B cell (primary cell): ENCODE results near the gene DCHS2. TPM values are rescaled to one million over a fixed set of nuclear protein-coding genes. Genes with fewer than 3 reads are reported as not detected.

Source experiments
- ATAC-seq: fragments of 200-7000 bp; cut with Tn5 transposase; one replicate; pipeline ENCODE4 v1.10.0; 2021; ENCODE audit warnings: low read depth, mild to moderate bottlenecking, moderate number of reproducible peaks, moderate library complexity
- CTCF ChIA-PET: fragments of 350-600 bp; sonication (Branson Sonifier 250); formaldehyde crosslinking; loops from one replicate; lab custom pipeline; 2021; ENCODE audit warnings: antibody characterized with exemption, inconsistent platforms; lab: Charles Lee
- POLR2A ChIA-PET: fragments of 350-600 bp; sonication (Branson Sonifier 250); formaldehyde crosslinking; loops from one replicate; lab custom pipeline; 2021; ENCODE audit warnings: antibody characterized with exemption; lab: Charles Lee
- DNase-seq: peaks from one replicate; pipeline ENCODE4 v3.0.0; 2013
- H2AFZ ChIP-seq: 2 replicates; pipeline ENCODE4 v1.6.1; 2012; ENCODE audit warnings: mild to moderate bottlenecking, low read depth, low read length; ENCODE audit not compliant: insufficient read depth, poor library complexity, severe bottlenecking
- H3K27ac ChIP-seq, 2 donors: 1 replicate in 1 of 2; 2 replicates in 1 of 2; pipeline ENCODE4 v1.5.1; 2012 to 2013; ENCODE audit warnings: low read length in 2 of 2, mild to moderate bottlenecking in 2 of 2, moderate library complexity in 1 of 2
- H3K27me3 ChIP-seq, 4 experiments: fragments of 200-600 bp in 1 of 4; sonication (generic) in 1 of 4; replicated peaks in 1 of 4; 1 replicate in 2 of 4; 2 replicates in 2 of 4; pipeline versions ENCODE4 v1.6.1 to v1.7.0; 2013 to 2016; ENCODE audit warnings: low read length in 3 of 4, mild to moderate bottlenecking in 2 of 4, mixed read lengths in 1 of 4, moderate library complexity in 1 of 4; ENCODE audit not compliant: insufficient read depth in 4 of 4, control insufficient read depth in 3 of 4; ENCODE audit errors: control extremely low read depth in 1 of 4
- H3K36me3 ChIP-seq, 2 experiments: replicated peaks in 1 of 2; 1 replicate in 1 of 2; 2 replicates in 1 of 2; pipeline versions ENCODE4 v1.6.1 to v1.7.1; 2013; ENCODE audit warnings: low read length in 1 of 2; ENCODE audit not compliant: insufficient read depth in 2 of 2, control insufficient read depth in 1 of 2; ENCODE audit errors: control extremely low read depth in 1 of 2, extremely low read depth in 1 of 2
- H3K4me1 ChIP-seq, 2 donors: fragments of 200-600 bp in 1 of 2; sonication (generic) in 1 of 2; 1 replicate in 1 of 2; 2 replicates in 1 of 2; pipeline versions ENCODE4 v1.5.1 to v1.6.1; 2013 to 2017; ENCODE audit warnings: low read length in 2 of 2; ENCODE audit not compliant: control insufficient read depth in 2 of 2, insufficient read depth in 2 of 2
- H3K4me2 ChIP-seq: replicated peaks from 2 replicates; pipeline ENCODE3; 2012; ENCODE audit warnings: mild to moderate bottlenecking, low read depth, low read length; ENCODE audit not compliant: poor library complexity, severe bottlenecking
- H3K4me3 ChIP-seq, 5 experiments: fragments of 200-600 bp in 1 of 5; sonication (generic) in 1 of 5; 1 replicate in 3 of 5; 2 replicates in 2 of 5; pipeline versions ENCODE4 v1.5.1 to v1.7.0; 2011 to 2016; ENCODE audit warnings: low read length in 4 of 5, mild to moderate bottlenecking in 4 of 5, low read depth in 2 of 5, control low read depth in 1 of 5, moderate library complexity in 1 of 5; ENCODE audit not compliant: insufficient read depth in 1 of 5; ENCODE audit errors: control extremely low read depth in 1 of 5, extremely low read depth in 1 of 5
- H3K79me2 ChIP-seq: fragments of 200-600 bp; sonication (generic); one replicate; pipeline ENCODE4 v1.6.0; 2016; ENCODE audit warnings: low read length; ENCODE audit not compliant: control insufficient read depth, insufficient read depth
- H3K9ac ChIP-seq: fragments of 200-600 bp; sonication (generic); 2 replicates; pipeline ENCODE4 v1.6.1; 2017; ENCODE audit warnings: mild to moderate bottlenecking, low read length, moderate library complexity
- H3K9me3 ChIP-seq, 3 donors: one replicate each; pipeline versions ENCODE4 v1.6.1 to v1.7.1; 2013; ENCODE audit warnings: low read length in 2 of 3; ENCODE audit not compliant: control insufficient read depth in 2 of 3, insufficient read depth in 1 of 3; ENCODE audit errors: control extremely low read depth in 1 of 3
- H4K20me1 ChIP-seq: 2 replicates; pipeline ENCODE4 v1.6.0; 2012; ENCODE audit warnings: mild to moderate bottlenecking, low read length; ENCODE audit not compliant: insufficient read depth, control insufficient read depth, poor library complexity, severe bottlenecking
- H3K27ac Mint-ChIP-seq: one replicate; pipeline ENCODE4 v1.8.0; 2021; ENCODE audit warnings: mixed read lengths
- H3K27me3 Mint-ChIP-seq: one replicate; pipeline ENCODE4 v1.8.0; 2021; ENCODE audit warnings: mixed read lengths
- H3K4me1 Mint-ChIP-seq: one replicate; pipeline ENCODE4 v1.8.0; 2021; ENCODE audit warnings: mixed read lengths
- H3K4me3 Mint-ChIP-seq: one replicate; pipeline ENCODE4 v1.8.0; 2021; ENCODE audit warnings: mixed read lengths
- H3K9me3 Mint-ChIP-seq: one replicate; pipeline ENCODE4 v1.8.0; 2022; ENCODE audit warnings: mixed read lengths; ENCODE audit not compliant: insufficient read depth
- EZH2 ChIP-seq: IDR thresholded peaks from 2 replicates; pipeline ENCODE4 v1.6.1; 2012; ENCODE audit warnings: borderline replicate concordance, low read depth, mild to moderate bottlenecking, moderate library complexity, low read length; ENCODE audit not compliant: insufficient read depth, poor library complexity, severe bottlenecking
- WGBS: methylation state at CpG from one replicate; pipeline ENCODE4 v1.1.5; 2013; ENCODE audit warnings: missing lambda C conversion rate; ENCODE audit not compliant: insufficient coverage; 5-methylcytosine and 5-hydroxymethylcytosine counted together
- intact Hi-C: fragments of 100-400 bp; cut with micrococcal nuclease; formaldehyde crosslinking; loops from one replicate; pipeline ENCODE4 v1.10.0; 2022
- polyA plus RNA-seq: library from polyadenylated mRNA; depleted of rRNA; stranded (reverse); fragments of >200 nt; gene quantifications from 2 replicates; pipeline ENCODE4 v1.2.3, GENCODE V29; 2012
- total RNA-seq, 2 donors: library from RNA; stranded (reverse); fragments of 120-200 nt in 1 of 2; gene quantifications; 1 replicate in 1 of 2; 2 replicates in 1 of 2; pipeline versions ENCODE4 v1.2.3 to v1.2.4, GENCODE V29; 2013 to 2022
- TF ChIP-seq, protein P1 (sequence below): fragments of 200-600 bp; IDR thresholded peaks from one replicate; pipeline ENCODE4 v1.8.0; 2022; ENCODE audit warnings: antibody characterized with exemption, mild to moderate bottlenecking

The DCHS2 gene
- total and polyA plus RNA-seq, 2 donors (not counting 1 experiment from before 2014, with no cell fraction given): 0.02 to 0.06 TPM

GRCh38 chr4:154511548-154511947 lies 19.9 kb upstream of the DCHS2 start:
- Mint-ChIP-seq H3K27me3 (peaks cover 26% of the 10 kb centered on the region), H3K9me3 (no peaks in the 10 kb centered on the region), H3K4me3 (no peak overlapping the region), H3K27ac (no peak overlapping the region), H3K4me1 (peaks cover 9% of the 10 kb centered on the region)
- ATAC-seq (no peak), DNase-seq (no peak)
- ChIA-PET CTCF (interaction anchor here (0.8 to 1.1 kb wide), 2 partner anchors 8 to 183 kb away, joined by 3 read pairs; no protein-coding TSS in a partner anchor), POLR2A (no interaction called here)
- Histone ChIP-seq H2AFZ (no peak overlapping the region), H3K9me3 (no peaks in the 10 kb centered on the region), H3K9ac (no peak overlapping the region), H3K79me2 (no peaks in the 10 kb centered on the region), H4K20me1 (no peaks in the 10 kb centered on the region), H3K27ac (no peak overlapping the region), H3K4me1 (peaks cover 0 to 9% of the 10 kb centered on the region in 2 donors), H3K4me3 (no peak overlapping the region), H3K36me3 (no peaks in the 10 kb centered on the region), H3K4me2 (no peak overlapping the region), H3K27me3 (peaks cover 0 to 15% (median 7%) of the 10 kb centered on the region in 4 experiments)
- WGBS: 40% methylated on average over 1 of the region's 2 CpGs
- intact Hi-C loops: no loop called here
- TF ChIP-seq EZH2: no peak
- TF ChIP-seq, protein P1, sequence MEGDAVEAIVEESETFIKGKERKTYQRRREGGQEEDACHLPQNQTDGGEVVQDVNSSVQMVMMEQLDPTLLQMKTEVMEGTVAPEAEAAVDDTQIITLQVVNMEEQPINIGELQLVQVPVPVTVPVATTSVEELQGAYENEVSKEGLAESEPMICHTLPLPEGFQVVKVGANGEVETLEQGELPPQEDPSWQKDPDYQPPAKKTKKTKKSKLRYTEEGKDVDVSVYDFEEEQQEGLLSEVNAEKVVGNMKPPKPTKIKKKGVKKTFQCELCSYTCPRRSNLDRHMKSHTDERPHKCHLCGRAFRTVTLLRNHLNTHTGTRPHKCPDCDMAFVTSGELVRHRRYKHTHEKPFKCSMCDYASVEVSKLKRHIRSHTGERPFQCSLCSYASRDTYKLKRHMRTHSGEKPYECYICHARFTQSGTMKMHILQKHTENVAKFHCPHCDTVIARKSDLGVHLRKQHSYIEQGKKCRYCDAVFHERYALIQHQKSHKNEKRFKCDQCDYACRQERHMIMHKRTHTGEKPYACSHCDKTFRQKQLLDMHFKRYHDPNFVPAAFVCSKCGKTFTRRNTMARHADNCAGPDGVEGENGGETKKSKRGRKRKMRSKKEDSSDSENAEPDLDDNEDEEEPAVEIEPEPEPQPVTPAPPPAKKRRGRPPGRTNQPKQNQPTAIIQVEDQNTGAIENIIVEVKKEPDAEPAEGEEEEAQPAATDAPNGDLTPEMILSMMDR: no peak

GRCh38 chr4:154507156-154507555 lies 15.6 kb upstream of the DCHS2 start:
- no peak for ATAC-seq
- H3K9me3 Mint-ChIP-seq: no peaks in the 10 kb centered on the region
- no peak overlapping the region for H3K4me2 ChIP-seq
- H3K4me1 ChIP-seq: peaks cover 0 to 1% of the 10 kb centered on the region in 2 donors
- H3K27me3 ChIP-seq: peaks cover 0 to 8% (median 2%) of the 10 kb centered on the region in 4 experiments
- peaks cover 2% of the 10 kb centered on the region for H3K4me1 Mint-ChIP-seq
- intact Hi-C loops: loop anchor here (2.0 kb wide), 1 partner anchor 108 kb away; no protein-coding TSS in a partner anchor
- no peak for TF ChIP-seq EZH2
- TF ChIP-seq, protein P1: no peak
- no peak overlapping the region for H3K9ac ChIP-seq
- H3K4me3 Mint-ChIP-seq: no peak overlapping the region
- H3K4me3 ChIP-seq: no peak overlapping the region
- no peaks in the 10 kb centered on the region for H3K9me3 ChIP-seq
- no peaks in the 10 kb centered on the region for H4K20me1 ChIP-seq
- no peaks in the 10 kb centered on the region for H3K79me2 ChIP-seq
- H3K27me3 Mint-ChIP-seq: peaks cover 36% of the 10 kb centered on the region
- 90% methylated on average over 2 of the region's 3 CpGs for WGBS
- H3K36me3 ChIP-seq: no peaks in the 10 kb centered on the region
- H3K27ac ChIP-seq: no peak overlapping the region
- ChIA-PET CTCF (interaction anchor here (0.6 to 7.8 kb wide), 10 partner anchors 8 to 177 kb away, joined by 3 to 98 read pairs (median 4); no protein-coding TSS in a partner anchor), POLR2A (no interaction called here)
- no peak overlapping the region for H2AFZ ChIP-seq
- no peak overlapping the region for H3K27ac Mint-ChIP-seq
- no peak for DNase-seq
